Glutamatergic neuron (in vitro differentiated cells): ENCODE measurements around the gene ABL2. TPM values are rescaled to one million over a fixed set of nuclear protein-coding genes. Genes with fewer than 3 reads are reported as not detected.

Source experiments
- DNase-seq: peaks from one replicate; pipeline ENCODE4 v3.0.0; 2022
- H3K27ac Mint-ChIP-seq: one replicate; pipeline ENCODE4 v1.8.0; 2020; ENCODE audit warnings: mild to moderate bottlenecking, mixed read lengths, inconsistent platforms; ENCODE audit not compliant: unreplicated experiment
- H3K27me3 Mint-ChIP-seq: one replicate; pipeline ENCODE4 v1.8.0; 2020; ENCODE audit warnings: mild to moderate bottlenecking, moderate library complexity, mixed read lengths, inconsistent platforms; ENCODE audit not compliant: unreplicated experiment
- H3K36me3 Mint-ChIP-seq: one replicate; pipeline ENCODE4 v1.8.0; 2020; ENCODE audit warnings: mild to moderate bottlenecking, mixed read lengths, inconsistent platforms; ENCODE audit not compliant: unreplicated experiment
- H3K4me1 Mint-ChIP-seq: one replicate; pipeline ENCODE4 v1.8.0; 2020; ENCODE audit warnings: mild to moderate bottlenecking, low read depth, mixed read lengths, inconsistent platforms; ENCODE audit not compliant: unreplicated experiment
- H3K4me3 Mint-ChIP-seq: one replicate; pipeline ENCODE4 v1.8.0; 2020; ENCODE audit warnings: mild to moderate bottlenecking, mixed read lengths, inconsistent platforms; ENCODE audit not compliant: unreplicated experiment
- H3K9me3 Mint-ChIP-seq: one replicate; pipeline ENCODE4 v1.8.0; 2020; ENCODE audit warnings: mild to moderate bottlenecking, moderate library complexity, mixed read lengths, inconsistent platforms; ENCODE audit not compliant: unreplicated experiment
- total RNA-seq: library from RNA; stranded (reverse); fragmentation: NEBNext Ultra II Directional; extraction: Animal tissue kit (Norgen Biotek cat#: 25700); gene quantifications from one replicate; pipeline ENCODE4 v1.2.1, GENCODE V29; 2021; ENCODE audit not compliant: unreplicated experiment
- TF ChIP-seq, protein P1 (sequence below): fragments of 200-600 bp; sonication (generic); IDR thresholded peaks from one replicate; pipeline ENCODE4 v1.5.0; 2021; ENCODE audit not compliant: partially characterized antibody, unreplicated experiment

The ABL2 gene
- total RNA-seq, 1 donor from 2014 or later, result 24.7 TPM

DNA sequence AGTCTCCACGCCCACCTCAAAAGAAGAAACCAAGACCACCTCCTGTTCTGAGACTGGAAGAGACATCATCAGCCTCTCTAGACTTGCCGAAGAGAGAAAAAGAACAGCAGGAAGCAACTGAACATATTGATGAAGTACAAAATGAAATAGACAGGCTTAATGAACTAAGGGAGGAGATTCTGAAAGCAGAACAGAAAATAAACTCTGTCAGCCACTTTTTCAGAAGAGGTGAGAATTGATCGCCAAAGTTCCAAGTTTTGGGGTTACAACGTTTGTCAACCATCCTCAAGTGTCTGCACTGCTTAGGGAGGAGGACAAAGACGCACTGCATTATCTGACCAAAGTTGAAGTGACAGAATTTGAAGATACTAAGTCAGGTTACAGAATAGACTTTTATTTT is 45.6 kb downstream of the ABL2 start:
- DNase-seq, result no peak
- Mint-ChIP-seq H3K27ac (no peak overlapping the region), H3K9me3 (peaks cover 3% of the 10 kb centered on the region), H3K27me3 (peaks cover 3% of the 10 kb centered on the region), H3K36me3 (no peaks in the 10 kb centered on the region), H3K4me1 (no peaks in the 10 kb centered on the region), H3K4me3 (no peak overlapping the region)
- TF ChIP-seq, protein P1, sequence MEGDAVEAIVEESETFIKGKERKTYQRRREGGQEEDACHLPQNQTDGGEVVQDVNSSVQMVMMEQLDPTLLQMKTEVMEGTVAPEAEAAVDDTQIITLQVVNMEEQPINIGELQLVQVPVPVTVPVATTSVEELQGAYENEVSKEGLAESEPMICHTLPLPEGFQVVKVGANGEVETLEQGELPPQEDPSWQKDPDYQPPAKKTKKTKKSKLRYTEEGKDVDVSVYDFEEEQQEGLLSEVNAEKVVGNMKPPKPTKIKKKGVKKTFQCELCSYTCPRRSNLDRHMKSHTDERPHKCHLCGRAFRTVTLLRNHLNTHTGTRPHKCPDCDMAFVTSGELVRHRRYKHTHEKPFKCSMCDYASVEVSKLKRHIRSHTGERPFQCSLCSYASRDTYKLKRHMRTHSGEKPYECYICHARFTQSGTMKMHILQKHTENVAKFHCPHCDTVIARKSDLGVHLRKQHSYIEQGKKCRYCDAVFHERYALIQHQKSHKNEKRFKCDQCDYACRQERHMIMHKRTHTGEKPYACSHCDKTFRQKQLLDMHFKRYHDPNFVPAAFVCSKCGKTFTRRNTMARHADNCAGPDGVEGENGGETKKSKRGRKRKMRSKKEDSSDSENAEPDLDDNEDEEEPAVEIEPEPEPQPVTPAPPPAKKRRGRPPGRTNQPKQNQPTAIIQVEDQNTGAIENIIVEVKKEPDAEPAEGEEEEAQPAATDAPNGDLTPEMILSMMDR, result no peak

DNA sequence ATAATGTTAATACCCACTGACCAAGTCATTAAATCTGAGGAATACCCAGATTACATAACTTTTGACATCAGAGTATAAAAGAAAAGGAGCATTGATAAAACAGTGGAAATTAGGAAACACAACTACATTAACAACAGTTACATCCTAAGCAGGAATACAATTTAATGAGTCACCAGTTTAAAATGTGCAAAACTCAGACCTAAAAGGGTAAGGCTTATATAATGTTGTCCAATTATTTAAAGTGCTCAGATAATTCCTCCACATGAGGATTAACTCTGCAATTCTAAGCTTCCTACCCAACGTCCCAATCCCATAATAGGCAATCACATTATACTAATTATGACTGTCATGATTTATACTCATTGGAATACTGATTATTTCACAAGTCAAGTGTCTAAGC is 50.5 kb downstream of the ABL2 start:
- Mint-ChIP-seq H3K27ac (no peak overlapping the region), H3K4me3 (no peak overlapping the region), H3K4me1 (peaks cover 4% of the 10 kb centered on the region), H3K27me3 (peaks cover 2% of the 10 kb centered on the region), H3K9me3 (no peaks in the 10 kb centered on the region), H3K36me3 (no peaks in the 10 kb centered on the region)
- DNase-seq, result no peak
- TF ChIP-seq, protein P1, result no peak

DNA sequence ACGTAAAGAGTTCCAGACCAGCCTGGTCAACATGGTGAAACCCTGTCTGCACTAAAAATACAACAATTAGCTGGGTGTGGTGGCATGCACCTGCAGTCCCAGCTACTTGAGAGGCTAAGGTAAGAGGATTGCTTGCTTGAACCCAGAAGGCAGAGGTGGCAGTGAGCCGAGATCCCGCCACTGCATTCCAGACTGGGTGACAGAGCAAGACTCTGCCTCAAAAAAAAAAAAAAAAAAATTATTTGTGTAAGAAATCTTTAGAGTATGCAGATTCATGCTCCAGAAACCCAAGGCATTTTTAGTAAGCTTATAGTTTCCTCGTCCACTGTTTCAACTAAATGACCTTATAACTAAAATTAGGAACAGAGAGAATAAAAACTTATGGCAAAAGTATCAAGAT is 51.3 kb downstream of the ABL2 start:
- Mint-ChIP-seq H3K27ac (no peak overlapping the region), H3K36me3 (no peaks in the 10 kb centered on the region), H3K9me3 (no peaks in the 10 kb centered on the region), H3K27me3 (peaks cover 2% of the 10 kb centered on the region), H3K4me3 (no peak overlapping the region), H3K4me1 (peaks cover 4% of the 10 kb centered on the region)
- TF ChIP-seq, protein P1, result no peak
- no peak for DNase-seq

DNA sequence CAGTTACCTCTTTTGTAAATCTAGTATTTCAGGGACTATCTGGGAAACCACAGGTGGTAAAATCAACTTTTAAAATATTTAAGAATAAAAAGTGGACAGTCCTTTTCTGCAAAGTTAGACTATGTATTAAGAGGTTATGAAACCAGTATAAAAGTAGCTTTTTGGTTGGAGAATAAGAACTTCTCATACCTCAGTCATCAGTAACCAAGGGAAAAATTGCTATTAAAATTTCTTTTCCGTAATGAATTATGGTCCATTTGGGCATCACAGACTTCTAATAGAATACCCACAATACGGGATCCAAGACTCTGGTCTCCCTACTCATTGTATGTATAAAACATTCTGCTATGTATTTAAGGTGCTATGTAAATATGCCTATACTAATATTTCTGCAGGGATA is 51.9 kb downstream of the ABL2 start:
- H3K27ac Mint-ChIP-seq, result no peak overlapping the region
- no peaks in the 10 kb centered on the region for H3K27me3 Mint-ChIP-seq
- H3K36me3 Mint-ChIP-seq, result no peaks in the 10 kb centered on the region
- TF ChIP-seq, protein P1, result no peak
- no peaks in the 10 kb centered on the region for H3K9me3 Mint-ChIP-seq
- peaks cover 4% of the 10 kb centered on the region for H3K4me1 Mint-ChIP-seq
- no peak overlapping the region for H3K4me3 Mint-ChIP-seq
- DNase-seq, result no peak

DNA sequence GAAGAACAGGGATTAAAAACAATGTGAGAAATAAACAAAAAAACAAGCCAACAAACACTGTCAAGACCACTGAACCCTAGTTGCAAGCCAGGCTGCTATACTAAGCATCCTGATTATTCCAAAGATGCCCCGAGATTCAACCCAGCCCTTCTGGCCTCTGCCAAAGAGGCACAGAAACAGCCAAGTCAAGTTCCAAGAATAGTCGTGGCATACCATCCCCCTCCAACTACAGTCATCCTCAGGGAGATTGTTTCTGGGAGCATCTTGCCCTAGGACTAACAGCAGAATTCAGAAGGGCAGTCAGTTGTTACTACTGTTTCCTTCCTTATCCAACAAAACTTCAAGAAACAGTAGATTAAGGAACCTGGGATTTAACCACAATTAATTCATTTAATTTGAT is 52.3 kb downstream of the ABL2 start:
- Mint-ChIP-seq H3K27me3 (no peaks in the 10 kb centered on the region), H3K36me3 (no peaks in the 10 kb centered on the region), H3K4me1 (peaks cover 4% of the 10 kb centered on the region), H3K9me3 (no peaks in the 10 kb centered on the region), H3K4me3 (no peak overlapping the region), H3K27ac (no peak overlapping the region)
- DNase-seq, result no peak
- TF ChIP-seq, protein P1, result no peak
